Lower leg skin (tissue), 3 donors: ENCODE measurements around the gene HS3ST3A1.

Experiments
- CTCF ChIP-seq, 3 donors: fragments of 450-650 bp; IDR thresholded peaks; one replicate each; pipeline ENCODE4 v1.5.1; 2016; ENCODE audit warnings: antibody characterized with exemption in 3 of 3, mild to moderate bottlenecking in 3 of 3, moderate library complexity in 2 of 3
- POLR2A ChIP-seq, 2 donors: fragments of 450-650 bp; IDR thresholded peaks; one replicate each; pipeline ENCODE4 v1.6.1; 2016 to 2017; ENCODE audit warnings: antibody characterized with exemption in 2 of 2, mild to moderate bottlenecking in 1 of 2, moderate library complexity in 1 of 2

- TF ChIP-seq CTCF (IDR thresholded peaks at IDR 0.05) (no peak), POLR2A (IDR thresholded peaks at IDR 0.05) (no peak)
These were observed 79.9 kb downstream of the HS3ST3A1 start for GRCh38 chr17:13521784-13522183.
